Measurements from ENCODE around the gene SYT9. TPM values are rescaled to one million over a fixed set of nuclear protein-coding genes. Genes with fewer than 3 reads are reported as not detected.

SYT9 gene
- total RNA-seq, 1 experiment from 2014 or later, result not detected

GRCh38 chr11:7303146-7303545 is 51.4 kb downstream of the SYT9 start:
- intact Hi-C loops (cut with micrococcal nuclease; ENCODE audit: unreplicated experiment), result no loop called here
- CTCF ChIA-PET, result no interaction called here

GRCh38 chr11:7306900-7307299 is 55.2 kb downstream of the SYT9 start:
- no TSS peak for BruUV-seq (replicated peaks)
- Histone ChIP-seq H3K4me2 (no peak overlapping the region), H4K20me1 (ENCODE audit: insufficient read depth) (no peaks in the 10 kb centered on the region), H2AFZ (no peak overlapping the region), H3K4me1 (replicated peaks; ENCODE audit: insufficient read depth) (no peaks in the 10 kb centered on the region), H3F3A (ENCODE audit: insufficient read depth, low read depth) (no peaks in the 10 kb centered on the region), H3K27me3 (ENCODE audit: insufficient read depth, low read depth) (peaks cover 24% of the 10 kb centered on the region), H3K36me3 (ENCODE audit: low read depth) (no peaks in the 10 kb centered on the region), H3K79me2 (ENCODE audit: low read depth) (no peaks in the 10 kb centered on the region), H3K9me3 (ENCODE audit: insufficient read depth, low read depth) (no peaks in the 10 kb centered on the region), H3K27ac (no peak overlapping the region), H3K9me2 (ENCODE audit: insufficient read depth) (no peaks in the 10 kb centered on the region), H3K4me3 (no peak overlapping the region)
- POLR2A ChIA-PET (ENCODE audit: unreplicated experiment), result no interaction called here
- CTCF ChIA-PET, result no interaction called here
- no peak for DNase-seq
- TF ChIP-seq CTCF (conservative IDR thresholded peaks at IDR 0.05) (no peak), EZH2 (IDR thresholded peaks at IDR 0.05; ENCODE audit: low read depth) (no peak)
- intact Hi-C loops (cut with micrococcal nuclease; ENCODE audit: unreplicated experiment), result no loop called here

More at GRCh38 chr11:7303146-7303545, 51.4 kb downstream of the SYT9 start:
- Histone ChIP-seq H3F3A (ENCODE audit: insufficient read depth, low read depth) (no peaks in the 10 kb centered on the region), H3K27me3 (ENCODE audit: insufficient read depth, low read depth) (peaks cover 13% of the 10 kb centered on the region; the same call in 1 of the 2 replicates), H3K79me2 (ENCODE audit: low read depth) (no peaks in the 10 kb centered on the region), H3K27ac (no peak overlapping the region), H3K4me2 (no peak overlapping the region), H4K20me1 (ENCODE audit: insufficient read depth) (no peaks in the 10 kb centered on the region), H3K4me3 (no peak overlapping the region), H2AFZ (no peak overlapping the region), H3K9me3 (ENCODE audit: insufficient read depth, low read depth) (no peaks in the 10 kb centered on the region), H3K9me2 (ENCODE audit: insufficient read depth) (no peaks in the 10 kb centered on the region), H3K4me1 (replicated peaks; ENCODE audit: insufficient read depth) (no peaks in the 10 kb centered on the region), H3K36me3 (ENCODE audit: low read depth) (no peaks in the 10 kb centered on the region)
- BruUV-seq (replicated peaks), result no TSS peak
- DNase-seq, result no peak
- TF ChIP-seq EZH2 (IDR thresholded peaks at IDR 0.05; ENCODE audit: low read depth) (no peak), CTCF (conservative IDR thresholded peaks at IDR 0.05) (no peak)
- POLR2A ChIA-PET (ENCODE audit: unreplicated experiment), result no interaction called here

- BruUV-seq (replicated peaks), result no TSS peak
- DNase-seq, result no peak
- Histone ChIP-seq H3K4me1 (replicated peaks; ENCODE audit: insufficient read depth) (no peaks in the 10 kb centered on the region), H4K20me1 (ENCODE audit: insufficient read depth) (no peaks in the 10 kb centered on the region), H3K9me2 (ENCODE audit: insufficient read depth) (no peaks in the 10 kb centered on the region), H3K36me3 (ENCODE audit: low read depth) (no peaks in the 10 kb centered on the region), H3K9me3 (ENCODE audit: insufficient read depth, low read depth) (no peaks in the 10 kb centered on the region), H3K4me3 (no peak overlapping the region), H3K4me2 (no peak overlapping the region), H3F3A (ENCODE audit: insufficient read depth, low read depth) (no peaks in the 10 kb centered on the region), H3K27me3 (ENCODE audit: insufficient read depth, low read depth) (peaks cover 30% of the 10 kb centered on the region), H3K79me2 (ENCODE audit: low read depth) (no peaks in the 10 kb centered on the region), H2AFZ (no peak overlapping the region), H3K27ac (no peak overlapping the region)
- intact Hi-C loops (cut with micrococcal nuclease; ENCODE audit: unreplicated experiment), result no loop called here
- ChIA-PET POLR2A (ENCODE audit: unreplicated experiment) (no interaction called here), CTCF (no interaction called here)
- TF ChIP-seq CTCF (conservative IDR thresholded peaks at IDR 0.05), result no peak
- TF ChIP-seq EZH2 (IDR thresholded peaks at IDR 0.05; ENCODE audit: low read depth), result no peak
Observed at GRCh38 chr11:7307836-7308235, 56.1 kb downstream of the SYT9 start.
